ENCODE data around the gene PMEL.
A peak's percentile ranks its signal among the peaks of the same experiment; 100 is the strongest.

The PMEL gene

GRCh38 chr12:55965941-55966407 is at the start of gene PMEL:
PMEL (minus strand) TSS chr12:55966042; CDS start chr12:55966011, 31 bp downstream.
- H3K4me3 ChIP-seq (ENCODE audit: low read depth, low read length), result peak within 1 kb of the TSS; percentile 84
- no peaks in the 10 kb centered on the region for H3K36me3 ChIP-seq (replicated peaks)
- in situ Hi-C loops (cut with HindIII; ENCODE audit: low pct_ligation_motif_present, low sequenced_read_pairs), result no loop called here
- H3K27ac ChIP-seq, result peak within 1 kb of the TSS; percentile 68
- no peaks in the 10 kb centered on the region for H3K27me3 ChIP-seq (replicated peaks)
- no peak for TF ChIP-seq CTCF (IDR thresholded peaks at IDR 0.05; ENCODE audit: low read depth, low read length, missing control alignments)
- DNase-seq, result no peak

GRCh38 chr12:56014205-56014604 is 48.4 kb upstream of the PMEL start:
- no peaks in the 10 kb centered on the region for H3K27me3 ChIP-seq (replicated peaks)
- H3K4me3 ChIP-seq (ENCODE audit: low read depth, low read length), result no peak overlapping the region
- no peak for TF ChIP-seq CTCF (IDR thresholded peaks at IDR 0.05; ENCODE audit: low read depth, low read length, missing control alignments)
- no peaks in the 10 kb centered on the region for H3K36me3 ChIP-seq (replicated peaks)
- DNase-seq, result no peak
- H3K27ac ChIP-seq, result no peak overlapping the region
- in situ Hi-C loops (cut with HindIII; ENCODE audit: low pct_ligation_motif_present, low sequenced_read_pairs), result no loop called here

- H3K27ac ChIP-seq, result no peak overlapping the region
- in situ Hi-C loops (cut with HindIII; ENCODE audit: low pct_ligation_motif_present, low sequenced_read_pairs), result no loop called here
- no peaks in the 10 kb centered on the region for H3K36me3 ChIP-seq (replicated peaks)
- TF ChIP-seq CTCF (IDR thresholded peaks at IDR 0.05; ENCODE audit: low read depth, low read length, missing control alignments), result no peak
- no peaks in the 10 kb centered on the region for H3K27me3 ChIP-seq (replicated peaks)
- no peak overlapping the region for H3K4me3 ChIP-seq (ENCODE audit: low read depth, low read length)
- no peak for DNase-seq
Observed at GRCh38 chr12:56013482-56013881, 47.6 kb upstream of the PMEL start.

- H3K27ac ChIP-seq, result no peak overlapping the region
- DNase-seq, result no peak
- no peaks in the 10 kb centered on the region for H3K36me3 ChIP-seq (replicated peaks)
- H3K4me3 ChIP-seq (ENCODE audit: low read depth, low read length), result no peak overlapping the region
- no peaks in the 10 kb centered on the region for H3K27me3 ChIP-seq (replicated peaks)
- in situ Hi-C loops (cut with HindIII; ENCODE audit: low pct_ligation_motif_present, low sequenced_read_pairs), result no loop called here
- TF ChIP-seq CTCF (IDR thresholded peaks at IDR 0.05; ENCODE audit: low read depth, low read length, missing control alignments), result no peak
Observed at GRCh38 chr12:56011509-56012090, 45.8 kb upstream of the PMEL start.

GRCh38 chr12:56010111-56010570 is 44.3 kb upstream of the PMEL start:
- Histone ChIP-seq H3K4me3 (ENCODE audit: low read depth, low read length) (no peak overlapping the region), H3K36me3 (replicated peaks) (no peaks in the 10 kb centered on the region), H3K27ac (no peak overlapping the region), H3K27me3 (replicated peaks) (no peaks in the 10 kb centered on the region)
- in situ Hi-C loops (cut with HindIII; ENCODE audit: low pct_ligation_motif_present, low sequenced_read_pairs), result no loop called here
- TF ChIP-seq CTCF (IDR thresholded peaks at IDR 0.05; ENCODE audit: low read depth, low read length, missing control alignments), result no peak
- no peak for DNase-seq
